HG03097 (cell line): ENCODE data around the gene FYB1.
A peak's percentile ranks its signal among the peaks of the same experiment; 100 is the strongest.
"Not testable (repeated sequence)": the region's sequence is repeated elsewhere in the genome, so short reads cannot be mapped to it uniquely, and the experiment has no call there.

Source experiments
- ATAC-seq: cut with Tn5 transposase; IDR thresholded peaks from one replicate; pipeline ENCODE4 v1.9.1; 2021; ENCODE audit not compliant: unreplicated experiment, low FRiP score

The FYB1 gene

DNA sequence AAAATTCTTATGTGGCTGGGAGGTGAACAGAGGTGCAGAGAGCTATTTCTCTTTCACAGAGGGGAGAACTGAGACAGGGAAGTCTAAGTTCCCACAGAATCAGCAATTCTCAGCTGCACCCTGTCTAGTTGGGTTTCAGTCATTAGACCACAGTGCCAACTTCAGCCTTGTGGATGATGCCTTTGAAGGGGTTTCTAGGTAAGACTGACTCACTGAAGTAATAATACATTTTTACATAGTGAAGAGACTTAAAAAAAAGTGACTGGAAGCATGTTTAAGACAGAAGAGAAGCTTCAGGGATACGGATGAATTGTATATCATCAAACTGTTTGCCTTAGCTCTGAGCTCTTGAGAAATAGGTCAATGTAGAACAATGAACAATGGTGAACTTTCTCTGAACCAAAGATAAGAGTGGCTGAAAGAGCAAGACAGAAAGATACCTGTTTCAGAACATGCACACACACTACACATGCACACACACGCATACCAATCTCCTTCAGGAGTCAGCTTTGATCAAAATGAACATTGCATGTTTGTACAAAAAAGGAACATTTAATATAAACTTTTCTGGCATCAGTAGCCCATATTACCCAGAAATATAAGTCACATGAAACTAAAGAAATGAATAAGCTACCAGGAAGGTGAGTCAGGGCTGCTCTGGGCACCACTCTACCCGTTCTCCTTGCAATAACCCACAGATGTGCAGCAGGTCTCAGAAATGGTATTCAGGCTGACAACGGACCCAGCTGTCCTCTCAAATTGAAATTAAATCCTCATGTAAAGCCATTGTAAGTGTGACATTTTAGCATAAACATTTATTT is 12.6 kb upstream of the FYB1 start:
- ATAC-seq = no peak

DNA sequence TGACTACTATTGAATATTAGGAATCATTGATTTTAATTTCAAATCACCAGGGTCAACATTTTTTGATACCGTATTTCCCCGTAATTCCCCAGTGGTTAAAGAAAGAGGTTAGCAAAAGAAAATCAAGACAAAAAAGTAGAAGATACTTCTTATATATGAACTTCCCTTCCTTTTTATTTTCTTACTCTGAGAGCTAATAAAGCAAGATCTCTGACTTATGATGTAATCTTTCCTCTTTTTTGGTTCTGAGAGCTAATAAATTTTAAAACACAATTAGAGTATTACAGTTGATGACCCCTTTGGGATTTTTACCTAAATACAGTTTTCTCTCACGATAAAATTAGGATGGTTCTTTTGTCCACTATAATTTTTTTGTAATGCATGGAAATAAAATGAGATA is 9.2 kb upstream of the FYB1 start:
- ATAC-seq = no peak

DNA sequence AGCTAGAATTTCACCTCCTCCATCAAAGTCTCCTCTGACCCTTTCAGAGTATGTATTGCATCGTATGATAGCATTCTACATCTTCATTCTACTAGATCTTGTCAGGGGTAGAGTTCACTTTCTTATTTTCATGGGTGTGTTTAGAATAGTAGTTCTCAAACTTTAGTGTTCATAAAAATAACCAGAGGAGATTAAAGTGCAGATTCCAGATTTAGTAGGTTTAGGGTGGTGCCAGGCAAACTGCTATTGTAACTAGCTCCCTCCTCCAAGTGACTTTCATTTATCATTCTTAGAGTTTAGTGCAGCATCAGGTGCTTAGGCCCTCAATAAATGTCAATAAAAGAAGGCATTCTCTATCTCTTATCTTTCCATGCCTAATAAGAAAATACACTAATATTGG is 7.2 kb upstream of the FYB1 start:
- ATAC-seq = no peak

DNA sequence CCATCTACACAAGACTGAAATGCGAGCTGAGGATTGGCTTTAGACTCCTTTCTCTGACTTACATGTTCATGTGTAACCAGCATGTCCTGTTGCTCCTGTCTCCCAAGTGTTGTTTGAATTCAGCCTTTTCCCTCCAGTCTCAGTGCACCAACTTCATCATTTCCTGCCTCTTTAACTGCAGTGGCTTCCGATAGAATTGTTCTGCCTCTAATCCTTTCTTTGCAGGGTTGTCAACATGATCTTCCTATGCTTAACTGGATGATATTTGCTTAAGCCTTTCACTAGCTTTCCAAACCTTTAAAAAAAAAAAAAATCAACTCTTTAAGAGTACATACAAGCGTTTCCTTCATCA is 6.7 kb upstream of the FYB1 start:
- no peak for ATAC-seq

DNA sequence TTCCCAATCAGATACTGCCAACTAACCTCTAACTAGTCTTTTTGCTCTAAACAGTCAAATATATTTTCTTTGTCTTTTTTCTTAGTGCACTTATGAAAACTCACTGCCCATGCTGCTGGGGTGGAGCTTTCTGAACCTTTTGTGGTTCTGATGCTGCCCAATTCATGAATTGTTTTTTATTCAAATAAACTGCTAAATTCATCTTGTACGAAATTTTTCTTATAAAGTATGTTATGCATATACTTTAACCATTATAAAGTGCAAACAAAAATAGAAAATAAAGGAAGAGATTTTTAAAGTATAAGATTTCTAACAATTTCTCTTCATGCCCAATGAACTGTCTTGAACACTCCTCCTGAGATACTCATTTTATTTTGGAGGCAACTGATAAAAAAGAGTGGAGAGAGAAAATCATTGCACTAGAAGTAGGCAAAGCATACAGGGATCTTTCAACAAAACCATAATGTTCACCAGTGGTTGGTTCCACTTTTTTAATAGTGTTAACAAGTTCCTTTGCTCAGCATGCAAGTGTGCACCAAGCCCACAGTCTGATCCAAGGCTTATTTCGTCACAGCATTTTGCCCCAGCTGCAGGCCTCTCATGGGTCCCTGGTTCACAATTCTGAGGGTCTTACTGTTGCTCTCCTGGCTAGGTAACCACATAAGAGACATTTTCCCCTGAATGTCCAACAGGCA is 6.2 kb upstream of the FYB1 start:
- no peak for ATAC-seq

DNA sequence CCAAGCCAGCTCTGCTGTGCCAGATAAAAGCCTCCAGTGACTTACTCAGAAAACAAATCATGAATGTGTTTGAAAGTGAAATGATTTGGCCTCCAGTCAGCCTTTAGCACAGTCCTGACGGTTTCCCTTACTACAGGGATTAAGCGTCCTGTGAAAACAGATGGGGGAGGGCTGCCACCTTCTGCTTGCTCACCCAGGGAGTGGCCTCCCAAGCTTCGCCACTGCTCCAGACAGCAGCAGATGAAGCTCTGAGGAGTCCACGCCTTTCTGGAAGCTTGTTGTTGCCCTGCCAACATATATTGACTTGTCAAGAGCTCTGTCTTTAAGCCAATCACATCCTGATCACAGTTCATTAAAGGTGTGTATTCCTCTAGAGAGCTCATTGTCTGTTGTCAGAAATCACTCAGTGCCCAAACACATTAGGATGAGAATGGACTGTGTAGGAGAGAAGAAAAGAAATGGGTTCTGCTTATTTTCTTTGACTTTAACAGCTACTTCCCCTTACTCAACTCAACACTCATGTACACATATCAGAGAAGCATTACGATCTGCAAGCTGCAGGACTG is 4.9 kb upstream of the FYB1 start:
- no peak for ATAC-seq

DNA sequence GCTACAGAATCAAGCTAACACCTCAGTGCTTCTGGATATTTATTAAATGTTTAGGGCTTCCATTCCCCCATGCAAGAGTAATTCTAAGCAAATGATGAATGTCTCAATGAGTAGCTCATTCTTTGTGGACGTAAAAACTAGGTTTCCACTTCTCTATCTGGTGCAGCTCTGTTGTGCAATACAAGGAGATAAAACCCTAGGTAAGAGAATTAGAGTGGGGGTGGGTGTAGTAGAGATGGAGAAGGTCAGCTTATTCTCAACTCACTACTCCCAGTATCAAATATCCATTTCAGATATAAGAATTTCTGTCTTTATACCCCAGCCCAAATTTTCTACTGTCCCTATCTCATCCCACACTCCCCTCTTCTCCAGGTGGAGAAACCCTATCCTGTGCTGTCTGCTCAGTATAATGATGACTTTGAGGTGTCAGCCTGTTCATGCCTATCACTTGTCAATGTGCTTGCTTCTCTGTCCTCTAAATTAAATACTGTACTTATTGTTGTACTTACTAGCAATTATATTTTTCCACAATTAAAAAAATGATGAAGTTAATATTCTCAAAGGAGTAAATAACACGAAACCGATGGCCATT is 4.3 kb upstream of the FYB1 start:
- no peak for ATAC-seq

DNA sequence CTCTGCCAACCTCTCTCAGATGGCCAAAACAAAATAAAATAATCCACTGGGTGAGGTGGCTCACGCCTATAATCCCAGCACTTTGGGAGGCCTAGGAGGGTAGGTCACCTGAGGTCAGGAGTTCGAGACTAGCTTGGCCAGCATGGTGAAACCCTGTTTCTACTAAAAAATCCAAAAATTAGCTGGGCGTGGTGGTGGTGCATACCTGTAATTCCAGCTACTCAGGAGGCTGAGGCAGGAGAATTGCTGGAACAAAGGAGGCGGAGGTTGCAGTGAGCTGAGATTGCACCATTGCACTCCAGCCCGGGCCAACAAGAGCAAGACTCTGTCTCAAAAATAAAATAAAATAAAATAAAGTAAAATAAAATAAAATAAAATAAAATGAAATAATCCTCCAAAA is 2.3 kb upstream of the FYB1 start:
- not testable (repeated sequence) for ATAC-seq

DNA sequence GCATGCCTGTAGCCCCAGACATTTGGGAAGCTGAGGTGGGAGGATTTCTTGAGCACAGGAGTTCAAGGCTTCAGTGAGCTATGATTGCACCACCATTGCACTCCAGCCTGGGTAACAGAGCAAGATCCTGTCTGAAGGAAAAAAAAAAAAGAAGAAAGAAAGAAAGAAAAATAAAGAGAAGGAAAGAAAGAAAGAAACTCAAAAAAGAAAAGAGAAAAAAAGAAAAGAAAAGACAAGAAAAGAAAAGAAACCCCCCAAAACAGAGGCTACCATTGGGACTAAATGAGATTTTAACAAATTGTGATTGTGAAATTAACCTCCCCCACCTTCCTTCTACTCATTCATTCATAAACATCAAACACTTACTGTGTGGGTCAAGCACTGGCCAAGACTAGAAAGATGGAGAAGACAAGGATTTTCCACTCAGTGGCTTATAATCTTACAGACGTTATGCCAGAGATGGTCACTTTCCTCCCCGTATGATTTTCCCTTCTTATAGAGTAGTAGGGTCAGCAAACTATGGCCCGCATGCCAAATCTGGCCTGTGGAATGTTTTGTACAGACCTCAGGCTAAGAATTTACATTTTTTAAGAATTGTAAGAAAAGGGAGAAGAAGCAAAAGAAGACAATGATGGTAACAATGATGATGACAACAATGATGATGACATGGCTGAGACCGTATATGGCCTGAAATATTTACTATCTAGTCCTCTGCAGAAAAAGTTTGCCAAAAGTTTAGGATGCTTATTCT is 1.1 kb upstream of the FYB1 start:
- no peak for ATAC-seq

DNA sequence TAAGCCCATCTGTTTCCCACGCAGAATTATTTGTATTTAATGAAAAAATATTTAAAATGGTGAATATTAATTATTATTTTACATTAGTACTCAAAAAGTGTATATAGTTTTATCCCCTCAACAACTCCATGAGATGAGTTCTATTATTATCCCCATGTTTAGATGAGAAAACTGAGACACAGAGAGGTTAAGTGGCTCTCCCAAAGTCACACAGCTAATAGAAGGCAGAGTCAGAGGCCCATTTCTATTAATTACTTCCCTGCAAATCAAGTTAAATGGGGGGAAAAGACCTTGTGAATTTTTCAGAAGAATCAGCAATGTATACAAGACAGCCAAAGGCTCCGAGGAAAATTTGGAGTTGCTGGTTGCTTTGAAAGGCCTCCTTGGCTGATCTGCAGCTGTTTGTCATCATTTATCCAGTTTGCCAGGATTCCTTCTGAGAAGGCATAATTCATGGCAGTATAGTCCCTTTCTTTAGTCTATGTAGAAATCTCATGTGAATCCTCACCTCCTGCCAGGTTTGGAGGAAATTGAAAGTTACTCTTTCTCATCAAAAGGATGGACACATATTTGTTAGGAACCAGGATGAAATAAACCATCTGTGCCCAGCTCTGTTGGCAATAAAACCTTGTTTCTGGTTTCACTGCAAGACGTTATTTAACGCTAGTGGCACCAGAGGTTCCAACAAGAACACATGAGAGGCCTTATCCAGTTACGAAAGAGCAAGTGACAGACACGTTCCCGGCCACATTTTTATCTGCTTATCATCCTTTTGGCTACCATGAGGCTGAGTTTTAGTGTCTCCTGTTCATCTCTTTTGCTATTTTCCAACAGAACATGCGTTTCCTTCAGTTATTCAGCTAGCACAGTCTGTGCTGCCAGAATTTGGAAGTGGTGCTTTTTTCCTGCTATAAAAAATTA is 621 bp downstream of the FYB1 start:
- ATAC-seq = no peak

DNA sequence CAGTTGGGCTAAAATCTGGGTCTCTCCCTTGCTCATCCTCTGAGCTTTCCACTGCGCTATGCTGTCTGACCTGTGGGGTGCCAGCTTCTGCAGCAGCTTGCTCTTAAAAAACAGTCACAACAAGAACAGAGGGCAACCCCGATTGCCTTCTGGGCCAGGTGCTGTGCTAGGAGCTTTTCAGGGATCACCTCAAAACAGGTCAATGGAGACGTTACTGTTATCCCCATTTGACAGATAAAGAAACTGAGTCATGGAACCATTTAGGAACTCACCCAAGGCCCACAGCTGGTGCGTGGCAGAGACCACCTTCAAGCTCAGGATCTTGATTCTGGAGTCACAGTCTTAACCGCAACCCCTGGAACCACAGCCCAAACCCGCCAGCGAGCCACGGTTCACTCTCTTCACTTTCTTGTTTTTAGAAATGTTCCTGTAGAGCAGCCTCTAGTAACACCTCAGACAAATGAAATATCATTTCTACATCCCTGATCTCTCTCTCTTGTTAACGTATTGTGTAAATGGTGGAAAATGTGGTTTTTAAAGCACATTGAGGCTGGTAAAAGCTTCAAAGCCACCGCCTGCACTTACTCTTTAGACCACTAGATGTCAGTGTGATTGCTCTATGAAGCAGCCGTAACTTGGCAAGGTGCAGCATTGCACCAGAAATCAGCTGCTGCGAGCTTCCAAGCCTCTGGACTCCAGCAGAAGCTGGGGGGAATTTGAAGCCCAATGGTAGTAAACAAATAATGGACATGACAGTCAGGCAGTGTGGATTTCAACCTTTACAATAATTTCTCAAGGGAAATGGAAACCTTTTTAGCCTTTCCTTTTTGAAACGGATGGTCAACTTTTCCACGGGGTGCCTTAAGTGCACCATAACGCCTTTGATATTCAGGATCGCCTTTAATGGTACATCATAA is 1.7 kb downstream of the FYB1 start:
- peak; percentile 61 for ATAC-seq

DNA sequence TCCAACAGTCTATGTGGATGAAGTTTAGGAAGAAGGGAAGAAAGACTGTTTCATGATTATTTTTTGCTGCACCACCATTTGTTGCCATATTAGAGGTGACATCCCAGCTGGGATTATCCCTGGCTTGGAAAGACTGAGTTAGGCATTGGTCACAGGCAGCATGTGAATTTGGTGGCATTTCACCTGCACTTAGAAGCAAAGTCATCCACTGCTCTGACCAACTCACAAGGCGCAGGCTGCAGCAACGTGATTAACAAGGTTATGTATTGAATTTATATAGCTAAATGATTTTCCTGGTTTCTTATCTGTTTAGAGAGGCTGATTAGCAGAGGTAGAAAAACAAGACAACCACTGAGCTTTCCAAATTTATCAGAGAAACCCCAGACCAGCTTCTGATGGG is 2.7 kb downstream of the FYB1 start:
- ATAC-seq = no peak

DNA sequence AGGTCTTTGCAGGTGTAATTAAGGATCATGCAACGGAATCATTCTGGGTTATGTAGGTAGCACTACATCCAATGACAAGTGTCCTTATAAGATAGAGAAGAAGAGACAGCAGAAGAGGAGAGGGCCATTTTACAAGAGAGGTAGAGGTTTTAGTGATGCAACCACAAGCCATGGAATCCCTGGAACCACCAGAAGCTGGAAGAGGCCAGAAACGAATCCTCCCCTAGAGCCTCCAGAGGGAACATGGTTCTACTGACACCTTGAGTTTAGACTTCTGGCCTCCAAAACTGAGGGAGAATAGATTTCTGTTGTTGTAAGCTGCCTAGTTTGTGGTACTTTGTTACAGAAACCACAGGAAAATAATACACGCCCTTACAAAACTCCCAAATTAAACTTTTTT is 3.5 kb downstream of the FYB1 start:
- ATAC-seq = no peak

DNA sequence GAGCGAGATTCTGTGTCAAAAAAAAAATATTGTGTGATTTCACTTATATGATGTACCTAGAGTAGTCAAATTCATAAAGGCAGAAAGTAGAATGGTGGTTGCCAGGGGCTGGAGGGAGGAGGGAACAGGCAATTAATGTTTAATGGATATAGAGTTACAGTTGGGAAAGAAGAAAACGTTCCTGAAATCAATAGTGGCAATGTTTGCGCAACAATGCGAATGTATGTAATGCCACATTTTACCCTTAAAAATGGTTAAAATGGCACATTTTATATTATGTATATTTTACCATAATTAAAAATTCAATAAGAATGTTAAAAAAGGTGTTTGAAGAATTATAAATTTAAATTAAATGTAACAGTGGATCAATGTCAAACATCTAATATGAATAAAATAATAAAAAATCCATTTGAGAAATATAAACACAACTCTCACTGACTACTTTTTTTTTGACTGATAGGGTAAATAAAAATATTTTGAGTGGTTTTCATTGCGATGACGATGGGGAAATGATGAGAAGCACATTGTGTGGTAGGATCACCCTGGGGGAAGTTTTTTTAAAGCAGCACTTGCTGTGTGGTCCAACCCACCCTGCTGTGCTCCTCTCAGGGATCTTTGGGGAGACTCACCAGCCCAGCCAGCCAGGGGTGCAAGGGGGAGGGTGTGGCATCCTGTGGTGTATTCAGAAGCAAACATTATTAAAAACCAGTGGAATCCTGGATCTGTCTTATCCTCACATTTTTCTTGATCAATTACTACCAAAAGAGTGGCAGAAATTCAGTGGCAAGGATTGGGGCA is 4.3 kb downstream of the FYB1 start:
- no peak for ATAC-seq

DNA sequence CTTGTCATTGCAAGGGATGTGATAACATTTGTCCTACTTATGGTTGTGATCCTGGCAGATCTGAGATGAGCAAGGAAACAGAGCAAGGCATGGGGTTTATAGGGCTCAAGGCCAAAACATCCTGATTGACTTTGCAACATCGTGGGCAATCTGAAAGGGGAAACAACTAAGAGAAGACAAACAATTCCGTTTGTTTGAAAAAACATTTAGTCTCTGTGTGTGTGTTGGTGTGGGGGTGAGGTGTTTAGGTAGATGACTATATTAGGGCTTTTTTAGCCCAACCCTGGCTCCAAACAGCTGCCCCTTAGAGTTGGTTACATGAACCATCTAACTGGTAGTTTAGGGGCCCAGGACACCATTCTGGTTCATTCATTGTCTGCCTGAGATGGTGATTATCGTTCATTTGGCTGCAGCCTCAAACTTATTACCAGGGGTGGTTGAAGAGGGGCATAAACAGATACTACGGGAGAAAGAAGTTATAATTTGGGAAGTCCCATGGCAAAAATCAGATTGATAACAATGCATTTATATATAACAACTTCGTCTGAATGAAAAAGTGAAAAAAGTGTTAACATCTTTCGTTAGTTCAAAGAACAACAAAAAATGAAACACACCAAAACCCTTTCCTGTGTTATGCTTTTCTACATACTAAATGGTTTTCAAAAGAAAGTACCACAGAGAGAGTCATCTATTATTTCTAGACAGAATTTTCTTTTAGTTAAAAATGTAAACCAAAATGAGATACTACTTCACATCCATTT is 5.7 kb downstream of the FYB1 start:
- ATAC-seq = no peak

DNA sequence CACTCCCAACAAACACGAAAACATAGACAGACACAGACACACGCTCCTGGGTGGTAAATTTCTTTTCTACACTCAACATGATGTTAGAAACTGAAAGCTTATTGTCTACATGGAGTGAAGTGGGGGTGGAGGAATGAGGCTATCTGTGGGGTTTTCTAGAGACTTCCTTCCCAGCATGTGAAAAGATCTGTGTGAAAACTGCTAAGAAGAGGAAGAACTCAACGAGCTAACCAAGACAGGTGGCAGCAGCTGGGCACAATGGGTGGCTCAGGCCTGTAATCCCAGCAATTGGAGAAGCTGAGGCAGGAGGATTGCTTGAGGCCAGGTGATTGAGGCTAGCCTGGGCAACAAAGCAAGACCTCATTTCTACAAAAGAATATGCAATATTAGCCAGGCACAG is 7.6 kb downstream of the FYB1 start:
- no peak for ATAC-seq

DNA sequence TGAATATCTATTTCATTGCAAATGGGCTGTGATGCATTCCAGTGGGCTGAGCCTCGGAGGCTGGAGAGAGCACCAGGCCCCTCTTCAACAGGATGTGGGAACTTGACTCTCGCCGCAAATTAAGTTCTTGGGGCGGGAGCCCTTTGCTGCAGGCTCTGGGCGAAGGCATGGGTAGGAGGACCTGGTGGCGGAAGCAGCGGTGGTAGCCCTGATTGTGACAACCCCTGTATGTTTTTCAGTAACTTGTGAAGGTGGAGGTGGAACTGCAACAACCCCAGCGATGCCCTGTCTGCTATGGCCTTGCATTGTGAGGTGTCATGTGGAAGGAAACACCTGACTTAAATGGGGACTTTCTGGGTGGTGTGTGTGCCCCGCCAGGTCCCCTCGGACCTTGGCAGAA is 9.4 kb downstream of the FYB1 start:
- ATAC-seq = peak; percentile 71
